Lower leg skin (tissue), 3 donors: ENCODE data around the gene RAPGEF1.

Experiments
- CTCF ChIP-seq, 3 donors: fragments of 450-650 bp; IDR thresholded peaks; one replicate each; pipeline ENCODE4 v1.5.1; 2016; ENCODE audit warnings: antibody characterized with exemption in 3 of 3, mild to moderate bottlenecking in 3 of 3, moderate library complexity in 2 of 3
- POLR2A ChIP-seq, 2 donors: fragments of 450-650 bp; IDR thresholded peaks; one replicate each; pipeline ENCODE4 v1.6.1; 2016 to 2017; ENCODE audit warnings: antibody characterized with exemption in 2 of 2, mild to moderate bottlenecking in 1 of 2, moderate library complexity in 1 of 2

GRCh38 chr9:131590907-131591844 lies 148.7 kb downstream of the RAPGEF1 start:
- no peak for TF ChIP-seq CTCF (IDR thresholded peaks at IDR 0.05)
- TF ChIP-seq POLR2A (IDR thresholded peaks at IDR 0.05) = no peak
